C4-2B (cell line): Measurements from ENCODE around the gene MCCC1.

ENCODE experiments used
- H3K27ac ChIP-seq: fragments of 450-650 bp; 2 replicates; pipeline ENCODE4 v1.5.1; 2017
- CTCF ChIP-seq: fragments of 450-650 bp; conservative IDR thresholded peaks from 2 replicates; pipeline ENCODE4 v1.5.1; 2017; ENCODE audit warnings: mild to moderate bottlenecking
- ZFX ChIP-seq: fragments of 450-650 bp; IDR thresholded peaks from 2 replicates; pipeline ENCODE4 v1.6.1; 2017

Gene MCCC1

GRCh38 chr3:182980204-182981037 is 118.9 kb downstream of the MCCC1 start, which contains the start of gene DCUN1D1:
TSS of gene DCUN1D1 (minus strand) at chr3:182980538. CDS start at chr3:182980489, 49 bp downstream.
- no peak for TF ChIP-seq CTCF
- peak; percentile 99 for TF ChIP-seq ZFX
- H3K27ac ChIP-seq: peak within 1 kb of the TSS; percentile 89

GRCh38 chr3:182979674-182980191 is 119.6 kb downstream of the MCCC1 start:
- TF ChIP-seq ZFX (no peak), CTCF (no peak)
- peak overlapping the region; percentile 89 for H3K27ac ChIP-seq

GRCh38 chr3:182979103-182979673 is 120.1 kb downstream of the MCCC1 start:
- TF ChIP-seq ZFX (no peak), CTCF (no peak)
- peak overlapping the region; percentile 89 for H3K27ac ChIP-seq

GRCh38 chr3:182978387-182978786 is 120.9 kb downstream of the MCCC1 start:
- TF ChIP-seq CTCF (no peak), ZFX (no peak)
- no peak overlapping the region for H3K27ac ChIP-seq

- no peak overlapping the region for H3K27ac ChIP-seq
- TF ChIP-seq CTCF: no peak
These were observed 126.2 kb downstream of the MCCC1 start for GRCh38 chr3:182973047-182973446.

GRCh38 chr3:182972387-182972786 is 126.9 kb downstream of the MCCC1 start:
- no peak for TF ChIP-seq CTCF
- H3K27ac ChIP-seq: no peak overlapping the region

GRCh38 chr3:182971637-182972036 is 127.7 kb downstream of the MCCC1 start:
- no peak overlapping the region for H3K27ac ChIP-seq
- TF ChIP-seq ZFX: no peak
- TF ChIP-seq CTCF: no peak
